Hepatocyte (in vitro differentiated cells): Measurements from ENCODE around the gene ZNF433. TPM values are rescaled to one million over a fixed set of nuclear protein-coding genes. Genes with fewer than 3 reads are reported as not detected.

Experiments
- DNase-seq: peaks from one replicate; pipeline ENCODE4 v3.0.0-alpha.2; 2016; ENCODE audit warnings: low spot score
- H2AFZ ChIP-seq: fragments of 200-600 bp; sonication (generic); 2 replicates; pipeline ENCODE4 v1.6.0; 2016; ENCODE audit warnings: antibody characterized with exemption, mild to moderate bottlenecking
- H3K27ac ChIP-seq: fragments of 200-600 bp; sonication (generic); 2 replicates; pipeline ENCODE4 v1.5.1; 2016; ENCODE audit warnings: mild to moderate bottlenecking
- H3K27me3 ChIP-seq: fragments of 200-600 bp; sonication (generic); 2 replicates; pipeline ENCODE4 v1.6.1; 2016
- H3K36me3 ChIP-seq: fragments of 200-600 bp; sonication (generic); replicated peaks from 2 replicates; pipeline ENCODE4 v1.5.1; 2016; ENCODE audit warnings: low read depth; ENCODE audit not compliant: insufficient read depth
- H3K4me1 ChIP-seq: fragments of 200-600 bp; sonication (generic); 2 replicates; pipeline ENCODE4 v1.5.1; 2016; ENCODE audit warnings: mild to moderate bottlenecking, moderate library complexity; ENCODE audit not compliant: insufficient read depth
- H3K4me2 ChIP-seq: fragments of 200-600 bp; sonication (generic); 2 replicates; pipeline ENCODE4 v1.6.0; 2016
- H3K4me3 ChIP-seq: fragments of 200-600 bp; sonication (generic); 2 replicates; pipeline ENCODE4 v1.5.1; 2016; ENCODE audit warnings: mild to moderate bottlenecking
- H3K79me2 ChIP-seq: fragments of 200-600 bp; sonication (generic); 2 replicates; pipeline ENCODE4 v1.6.0; 2017; ENCODE audit warnings: mild to moderate bottlenecking
- H3K9me2 ChIP-seq: fragments of 200-600 bp; sonication (generic); replicated peaks from 2 replicates; pipeline ENCODE4 v1.6.0; 2017; ENCODE audit warnings: mild to moderate bottlenecking; ENCODE audit not compliant: insufficient read depth
- H3K9me3 ChIP-seq: fragments of 200-600 bp; sonication (generic); 2 replicates; pipeline ENCODE4 v1.5.1; 2016; ENCODE audit warnings: low read depth, mild to moderate bottlenecking
- H4K20me1 ChIP-seq: fragments of 200-600 bp; sonication (generic); 2 replicates; pipeline ENCODE4 v1.6.0; 2016; ENCODE audit warnings: mild to moderate bottlenecking; ENCODE audit not compliant: insufficient read depth, poor library complexity, severe bottlenecking
- CTCF ChIP-seq: fragments of 200-600 bp; sonication (generic); IDR thresholded peaks from 2 replicates; pipeline ENCODE4 v1.5.1; 2016; ENCODE audit warnings: antibody characterized with exemption, mild to moderate bottlenecking; ENCODE audit not compliant: poor library complexity
- EZH2 ChIP-seq: fragments of 200-600 bp; sonication (generic); IDR thresholded peaks from 2 replicates; pipeline ENCODE4 v1.6.1; 2016; ENCODE audit warnings: antibody characterized with exemption, mild to moderate bottlenecking, borderline replicate concordance
- EZH2phosphoT487 ChIP-seq: fragments of 200-600 bp; sonication (generic); IDR thresholded peaks from one replicate; pipeline ENCODE4 v1.6.1; 2018; ENCODE audit warnings: antibody characterized with exemption, mild to moderate bottlenecking, low read depth, moderate library complexity; ENCODE audit not compliant: unreplicated experiment, severe bottlenecking
- WGBS: methylation state at CpG from one replicate; pipeline ENCODE4 v1.1.6; 2016; ENCODE audit warnings: low lambda C conversion rate; ENCODE audit errors: missing lambda C conversion rate; 5-methylcytosine and 5-hydroxymethylcytosine counted together
- polyA plus RNA-seq: library from polyadenylated mRNA; unstranded; fragments of >200 nt; fragmentation: Nextera tagmentation; extraction: Ambion mirVana; gene quantifications from 2 replicates; pipeline ENCODE4 v1.2.1, GENCODE V29; 2016
- total RNA-seq: library from RNA; depleted of rRNA; stranded (reverse); fragments of >200 nt; gene quantifications from 2 replicates; pipeline ENCODE4 v1.2.3, GENCODE V29; 2014

ZNF433 gene
- total and polyA plus RNA-seq, 2 experiments from 2014 or later = 6.1 to 9.0 TPM

- Histone ChIP-seq H3K4me1 (no peaks in the 10 kb centered on the region), H2AFZ (no peak overlapping the region), H3K36me3 (no peaks in the 10 kb centered on the region), H3K79me2 (no peaks in the 10 kb centered on the region), H4K20me1 (no peaks in the 10 kb centered on the region), H3K9me3 (peaks cover 12% of the 10 kb centered on the region), H3K4me3 (no peak overlapping the region), H3K4me2 (no peak overlapping the region), H3K9me2 (no peaks in the 10 kb centered on the region), H3K27me3 (no peaks in the 10 kb centered on the region), H3K27ac (no peak overlapping the region)
- no peak for TF ChIP-seq CTCF
- TF ChIP-seq EZH2 = no peak
- no peak for TF ChIP-seq EZH2phosphoT487
- 98% methylated on average over 5 of the region's 5 CpGs for WGBS
- DNase-seq = no peak
Measured at GRCh38 chr19:12043752-12044422, 8.4 kb upstream of the ZNF433 start.

- Histone ChIP-seq H3K9me3 (peaks cover 12% of the 10 kb centered on the region), H3K4me1 (no peaks in the 10 kb centered on the region)
- DNase-seq = no peak
Measured at GRCh38 chr19:12042893-12043292, 7.4 kb upstream of the ZNF433 start.

GRCh38 chr19:12034620-12035019 lies 859 bp downstream of the ZNF433 start:
- Histone ChIP-seq H3K36me3 (no peaks in the 10 kb centered on the region), H4K20me1 (no peaks in the 10 kb centered on the region), H2AFZ (peak overlapping the region; percentile 59), H3K27ac (peak overlapping the region; percentile 98), H3K79me2 (peaks cover 37% of the 10 kb centered on the region), H3K4me1 (no peaks in the 10 kb centered on the region), H3K9me2 (no peaks in the 10 kb centered on the region), H3K9me3 (peaks cover 7% of the 10 kb centered on the region), H3K4me2 (peak overlapping the region; percentile 92), H3K27me3 (no peaks in the 10 kb centered on the region), H3K4me3 (peak overlapping the region; percentile 96)
- peak; percentile 9 for DNase-seq
- no peak for TF ChIP-seq CTCF
- TF ChIP-seq EZH2phosphoT487 = no peak
- no peak for TF ChIP-seq EZH2
- WGBS = 15% methylated on average over 8 of the region's 8 CpGs

More at GRCh38 chr19:12042893-12043292, 7.4 kb upstream of the ZNF433 start:
- Histone ChIP-seq H3K27me3 (no peaks in the 10 kb centered on the region), H4K20me1 (no peaks in the 10 kb centered on the region), H3K27ac (no peak overlapping the region), H3K9me2 (no peaks in the 10 kb centered on the region), H2AFZ (no peak overlapping the region), H3K36me3 (no peaks in the 10 kb centered on the region), H3K4me3 (no peak overlapping the region), H3K4me2 (no peak overlapping the region), H3K79me2 (no peaks in the 10 kb centered on the region)
- TF ChIP-seq EZH2 = no peak
- TF ChIP-seq CTCF = no peak
- TF ChIP-seq EZH2phosphoT487 = no peak

- H3K9me2 ChIP-seq = no peaks in the 10 kb centered on the region
- H3K27me3 ChIP-seq = no peaks in the 10 kb centered on the region
- H2AFZ ChIP-seq = peak overlapping the region; percentile 59
- H3K27ac ChIP-seq = peak overlapping the region; percentile 98
- whole genome bisulfite sequencing = 83% methylated on average over 2 of the region's 2 CpGs
- TF ChIP-seq CTCF = no peak
- TF ChIP-seq EZH2phosphoT487 = no peak
- TF ChIP-seq EZH2 = no peak
- peak overlapping the region; percentile 92 for H3K4me2 ChIP-seq
- H3K4me1 ChIP-seq = no peaks in the 10 kb centered on the region
- H3K9me3 ChIP-seq = peaks cover 7% of the 10 kb centered on the region
- H4K20me1 ChIP-seq = no peaks in the 10 kb centered on the region
- no peaks in the 10 kb centered on the region for H3K36me3 ChIP-seq
- DNase-seq = no peak
- peaks cover 37% of the 10 kb centered on the region for H3K79me2 ChIP-seq
- H3K4me3 ChIP-seq = peak overlapping the region; percentile 96
Measured at GRCh38 chr19:12034198-12034597, 1.3 kb downstream of the ZNF433 start.
